Measurements from ENCODE around the gene HK2. TPM values are rescaled to one million over a fixed set of nuclear protein-coding genes. Genes with fewer than 3 reads are reported as not detected.
"Not testable (repeated sequence)": the region's sequence is repeated elsewhere in the genome, so short reads cannot be mapped to it uniquely, and the experiment has no call there.

The HK2 gene
- total RNA-seq, 2 donors from 2014 or later = 6.9 to 13.4 TPM

DNA sequence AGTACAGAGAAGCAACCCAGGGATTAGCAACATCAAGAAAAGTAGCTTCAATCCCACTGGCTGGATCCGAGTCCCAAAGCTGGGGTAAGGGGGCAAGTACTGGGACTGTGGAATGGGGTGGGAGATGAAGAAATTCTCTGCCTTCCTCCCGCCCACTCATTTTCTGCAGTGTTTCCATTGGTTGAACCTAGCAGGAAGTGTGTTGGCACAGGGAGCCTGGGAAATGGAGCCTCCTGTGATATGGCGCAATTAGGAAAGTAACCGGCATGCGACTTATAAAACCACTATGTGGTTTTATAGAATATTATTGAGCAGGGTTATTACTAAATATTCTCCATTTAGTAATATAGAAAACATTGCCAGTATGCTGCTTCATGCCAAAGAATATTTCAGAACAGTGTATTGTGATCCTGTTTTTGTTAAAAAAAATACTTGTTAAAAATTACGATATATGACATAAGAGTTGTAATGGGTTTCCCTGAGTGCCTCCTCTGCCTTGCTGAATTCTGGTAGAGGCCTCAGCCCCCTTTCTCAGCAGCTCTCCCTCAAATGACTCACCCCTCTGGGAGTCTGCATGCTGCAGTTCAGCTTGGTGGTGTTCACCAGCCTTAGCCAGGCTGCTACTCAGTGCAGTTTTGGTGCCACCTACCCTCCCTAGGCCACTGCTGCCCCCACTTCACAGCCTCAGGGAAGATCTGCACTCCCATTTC, 60.5 kb downstream of the HK2 start:
- ATAC-seq (ENCODE audit: insufficient number of reproducible peaks, low FRiP score, low read depth) (no peak), DNase-seq (ENCODE audit: low spot score) (no peak)
- Histone ChIP-seq H3K4me1 (ENCODE audit: control insufficient read depth in 1 of 2, low read depth in 2 of 2) (peaks cover 0 to 18% of the 10 kb centered on the region in 2 donors), H3K27ac (peak overlapping the region; percentile 49 to 65), H3K9me3 (no peaks in the 10 kb centered on the region), H3K36me3 (no peaks in the 10 kb centered on the region), H3K27me3 (replicated peaks; ENCODE audit: insufficient read depth) (no peaks in the 10 kb centered on the region), H3K4me3 (no peak overlapping the region)
- TF ChIP-seq, protein P1, sequence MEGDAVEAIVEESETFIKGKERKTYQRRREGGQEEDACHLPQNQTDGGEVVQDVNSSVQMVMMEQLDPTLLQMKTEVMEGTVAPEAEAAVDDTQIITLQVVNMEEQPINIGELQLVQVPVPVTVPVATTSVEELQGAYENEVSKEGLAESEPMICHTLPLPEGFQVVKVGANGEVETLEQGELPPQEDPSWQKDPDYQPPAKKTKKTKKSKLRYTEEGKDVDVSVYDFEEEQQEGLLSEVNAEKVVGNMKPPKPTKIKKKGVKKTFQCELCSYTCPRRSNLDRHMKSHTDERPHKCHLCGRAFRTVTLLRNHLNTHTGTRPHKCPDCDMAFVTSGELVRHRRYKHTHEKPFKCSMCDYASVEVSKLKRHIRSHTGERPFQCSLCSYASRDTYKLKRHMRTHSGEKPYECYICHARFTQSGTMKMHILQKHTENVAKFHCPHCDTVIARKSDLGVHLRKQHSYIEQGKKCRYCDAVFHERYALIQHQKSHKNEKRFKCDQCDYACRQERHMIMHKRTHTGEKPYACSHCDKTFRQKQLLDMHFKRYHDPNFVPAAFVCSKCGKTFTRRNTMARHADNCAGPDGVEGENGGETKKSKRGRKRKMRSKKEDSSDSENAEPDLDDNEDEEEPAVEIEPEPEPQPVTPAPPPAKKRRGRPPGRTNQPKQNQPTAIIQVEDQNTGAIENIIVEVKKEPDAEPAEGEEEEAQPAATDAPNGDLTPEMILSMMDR (IDR thresholded peaks at IDR 0.05) = no peak

- H3K27me3 ChIP-seq (replicated peaks; ENCODE audit: insufficient read depth) = no peaks in the 10 kb centered on the region
- TF ChIP-seq, protein P1 (IDR thresholded peaks at IDR 0.05) = no peak
- DNase-seq (ENCODE audit: low spot score) = no peak
- ATAC-seq (ENCODE audit: insufficient number of reproducible peaks, low FRiP score, low read depth) = no peak
- no peaks in the 10 kb centered on the region for H3K9me3 ChIP-seq
- H3K4me3 ChIP-seq = no peak overlapping the region
- no peaks in the 10 kb centered on the region for H3K36me3 ChIP-seq
- peak overlapping the region in 1 of 2 donors; percentile 49 for H3K27ac ChIP-seq
- peaks cover 0 to 18% of the 10 kb centered on the region in 2 donors for H3K4me1 ChIP-seq (ENCODE audit: control insufficient read depth in 1 of 2, low read depth in 2 of 2)
Observed at GRCh38 chr2:74895001-74895400, 61.1 kb downstream of the HK2 start.

GRCh38 chr2:74896232-74896631, 62.3 kb downstream of the HK2 start:
- Histone ChIP-seq H3K9me3 (no peaks in the 10 kb centered on the region), H3K4me1 (ENCODE audit: control insufficient read depth in 1 of 2, low read depth in 2 of 2) (peaks cover 0 to 18% of the 10 kb centered on the region in 2 donors), H3K27me3 (replicated peaks; ENCODE audit: insufficient read depth) (no peaks in the 10 kb centered on the region), H3K27ac (no peak overlapping the region), H3K4me3 (no peak overlapping the region), H3K36me3 (no peaks in the 10 kb centered on the region)
- TF ChIP-seq, protein P1 (IDR thresholded peaks at IDR 0.05) = no peak
- DNase-seq (ENCODE audit: low spot score) (no peak), ATAC-seq (ENCODE audit: insufficient number of reproducible peaks, low FRiP score, low read depth) (no peak)

- H3K9me3 ChIP-seq; H3K4me1 ChIP-seq (ENCODE audit: control insufficient read depth in 1 of 2, low read depth in 2 of 2); H3K27ac ChIP-seq; H3K4me3 ChIP-seq; ATAC-seq (ENCODE audit: insufficient number of reproducible peaks, low FRiP score, low read depth); H3K27me3 ChIP-seq (replicated peaks; ENCODE audit: insufficient read depth); H3K36me3 ChIP-seq; DNase-seq (ENCODE audit: low spot score): not testable (repeated sequence)
Observed at GRCh38 chr2:74900225-74900624, 66.3 kb downstream of the HK2 start.

DNA sequence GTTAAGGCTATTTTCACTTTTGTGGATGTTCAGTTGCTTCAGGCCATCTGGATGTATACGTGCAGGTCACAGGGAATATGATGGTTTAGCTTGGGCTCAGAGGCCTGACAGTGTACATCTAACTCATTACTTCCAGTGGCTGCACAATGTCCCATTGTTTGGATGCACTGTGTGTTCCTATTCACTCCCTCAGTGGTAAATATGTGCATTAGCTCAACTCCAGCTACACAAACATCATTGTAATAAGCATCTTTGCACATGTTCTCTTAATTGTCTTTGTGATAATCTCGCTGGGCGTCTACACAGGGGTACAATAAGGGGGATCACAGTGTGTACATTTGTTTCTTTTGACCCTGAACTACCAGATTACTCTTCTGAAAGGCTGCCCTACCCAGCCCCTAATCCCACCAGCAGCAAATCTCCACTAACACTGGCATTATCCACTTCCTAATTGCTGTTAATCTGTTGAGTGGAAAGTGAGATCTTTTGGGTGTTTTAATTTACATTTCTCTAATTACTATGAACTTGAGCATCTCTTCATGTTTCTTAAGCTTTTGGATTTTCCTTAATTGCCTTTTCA, 68.4 kb downstream of the HK2 start:
- no peak overlapping the region for H3K27ac ChIP-seq
- H3K27me3 ChIP-seq (replicated peaks; ENCODE audit: insufficient read depth) = no peaks in the 10 kb centered on the region
- DNase-seq (ENCODE audit: low spot score) (no peak), ATAC-seq (ENCODE audit: insufficient number of reproducible peaks, low FRiP score, low read depth) (no peak)
- no peak overlapping the region for H3K4me3 ChIP-seq
- no peaks in the 10 kb centered on the region for H3K9me3 ChIP-seq
- TF ChIP-seq, protein P1 (IDR thresholded peaks at IDR 0.05) = no peak
- H3K4me1 ChIP-seq (ENCODE audit: control insufficient read depth in 1 of 2, low read depth in 2 of 2) = no peaks in the 10 kb centered on the region
- H3K36me3 ChIP-seq = no peaks in the 10 kb centered on the region
